NB4 (cell line): ENCODE data around the gene NEK11.
"Not testable (repeated sequence)": the region's sequence is repeated elsewhere in the genome, so short reads cannot be mapped to it uniquely, and the experiment has no call there.

ENCODE experiments used
- DNase-seq: peaks from one replicate; pipeline ENCODE4 v3.0.0; 2010; ENCODE audit warnings: low read depth
- H3K4me3 ChIP-seq: one replicate; pipeline ENCODE4 v1.5.1; 2011; ENCODE audit warnings: mild to moderate bottlenecking, low read depth, low read length, moderate library complexity
- CTCF ChIP-seq: IDR thresholded peaks from one replicate; pipeline ENCODE4 v1.5.1; 2012; ENCODE audit warnings: low read depth, low read length
- MAX ChIP-seq: IDR thresholded peaks from 2 replicates; pipeline ENCODE4 v1.6.1; 2011; ENCODE audit warnings: low read depth, low read length
- MYC ChIP-seq: IDR thresholded peaks from 2 replicates; pipeline ENCODE4 v1.6.1; 2011; ENCODE audit warnings: low read depth, low read length
- POLR2A ChIP-seq: IDR thresholded peaks from 2 replicates; pipeline ENCODE4 v1.6.1; 2011; ENCODE audit warnings: mild to moderate bottlenecking; ENCODE audit not compliant: insufficient read length; ENCODE audit errors: extremely low read depth

The NEK11 gene

GRCh38 chr3:131353986-131354385, 327.3 kb downstream of the NEK11 start:
- no peak for DNase-seq
- no peak overlapping the region for H3K4me3 ChIP-seq
- TF ChIP-seq MYC (no peak), CTCF (no peak), POLR2A (no peak), MAX (no peak)

- DNase-seq, result no peak
- H3K4me3 ChIP-seq, result no peak overlapping the region
- TF ChIP-seq MYC, result no peak
- TF ChIP-seq POLR2A, result no peak
- no peak for TF ChIP-seq MAX
- no peak for TF ChIP-seq CTCF
Observed at GRCh38 chr3:131356006-131356595, 329.4 kb downstream of the NEK11 start.

- TF ChIP-seq CTCF, result no peak
- TF ChIP-seq MYC, result no peak
- no peak for DNase-seq
- no peak overlapping the region for H3K4me3 ChIP-seq
Observed at GRCh38 chr3:131357275-131357674, 330.6 kb downstream of the NEK11 start.

GRCh38 chr3:131360191-131360755, 333.6 kb downstream of the NEK11 start:
- TF ChIP-seq CTCF (no peak), POLR2A (no peak), MAX (no peak), MYC (no peak)
- DNase-seq, result no peak
- no peak overlapping the region for H3K4me3 ChIP-seq

- not testable (repeated sequence) for DNase-seq, H3K4me3 ChIP-seq
Observed at GRCh38 chr3:131361066-131361463, 334.4 kb downstream of the NEK11 start.

- TF ChIP-seq MYC (no peak), MAX (no peak), CTCF (no peak), POLR2A (no peak)
- no peak overlapping the region for H3K4me3 ChIP-seq
- DNase-seq, result no peak
Observed at GRCh38 chr3:131361464-131362421, 335.1 kb downstream of the NEK11 start.
